Kidney (tissue), 14 donors: Measurements from ENCODE around the gene INSYN2B. TPM values are rescaled to one million over a fixed set of nuclear protein-coding genes. Genes with fewer than 3 reads are reported as not detected.

Experiments used
- DNase-seq, 5 donors: peaks; one replicate each; pipeline ENCODE4 v3.0.0-alpha.2; 2013 to 2020
- FAIRE-seq: peaks from 2 replicates; lab custom pipeline; 2012; peaks lifted over from hg19 to GRCh38; lab: Jason Lieb, UNC
- H3K27ac ChIP-seq, 2 donors: one replicate each; pipeline ENCODE4 v1.7.0; 2013; ENCODE audit warnings: low read depth in 2 of 2, low read length in 2 of 2, inconsistent platforms in 1 of 2
- H3K27me3 ChIP-seq: one replicate; pipeline ENCODE4 v1.7.1; 2013; ENCODE audit warnings: low read length, inconsistent platforms; ENCODE audit not compliant: control insufficient read depth, insufficient read depth
- H3K36me3 ChIP-seq, 3 donors: one replicate each; pipeline versions ENCODE4 v1.7.0 to v1.7.1; 2013; ENCODE audit warnings: low read length in 3 of 3, control low read depth in 1 of 3, inconsistent platforms in 1 of 3; ENCODE audit not compliant: insufficient read depth in 3 of 3, control insufficient read depth in 2 of 3
- H3K4me1 ChIP-seq, 3 donors: one replicate each; pipeline versions ENCODE4 v1.7.0 to v1.7.1; 2013; ENCODE audit warnings: low read length in 3 of 3, inconsistent platforms in 1 of 3, low read depth in 1 of 3; ENCODE audit not compliant: control insufficient read depth in 2 of 3, insufficient read depth in 2 of 3
- H3K4me3 ChIP-seq, 3 donors: one replicate each; pipeline versions ENCODE4 v1.7.0 to v1.8.1; 2013; ENCODE audit warnings: low read length in 3 of 3, control low read depth in 1 of 3, inconsistent platforms in 1 of 3
- H3K9ac ChIP-seq, 3 donors: one replicate each; pipeline versions ENCODE4 v1.7.0 to v1.7.1; 2013; ENCODE audit warnings: low read length in 3 of 3, control low read depth in 1 of 3, inconsistent platforms in 1 of 3
- H3K9me3 ChIP-seq, 3 donors: one replicate each; pipeline versions ENCODE4 v1.7.0 to v1.7.1; 2013; ENCODE audit warnings: low read length in 3 of 3, control low read depth in 1 of 3, inconsistent platforms in 1 of 3; ENCODE audit not compliant: control insufficient read depth in 2 of 3, insufficient read depth in 1 of 3
- CTCF ChIP-seq: IDR thresholded peaks from 3 replicates; pipeline ENCODE4 v1.5.1; 2012; ENCODE audit warnings: mild to moderate bottlenecking, moderate library complexity, borderline replicate concordance; ENCODE audit not compliant: insufficient read depth; ENCODE audit errors: extremely low read depth
- intact Hi-C: fragments of 100-400 bp; cut with DNase I; formaldehyde crosslinking; loops from one replicate; pipeline ENCODE4 v1.11.1; 2022
- polyA plus RNA-seq: library from polyadenylated mRNA; stranded (reverse); fragments of 350-450 nt; fragmentation: Illumina TruSeq; extraction: RNeasy Lipid Tissue Mini Kit (QIAGEN cat#74804); gene quantifications from one replicate; pipeline ENCODE4 v1.2.3, GENCODE V29; 2014; ENCODE audit warnings: low read depth, low replicate concordance; ENCODE audit not compliant: insufficient read depth
- total RNA-seq: library from RNA; stranded (reverse); fragmentation: NEBNext Ultra II Directional; extraction: Animal tissue kit (Norgen Biotek cat#: 25700); gene quantifications from one replicate; pipeline ENCODE4 v1.2.1, GENCODE V29; 2021
- donor health status: control.
- donor health status: control.
- donor health status: control.
- donor health status: control.
- donor health status: control.
- donor health status: DM: yes; HTN: yes; CAD: no.
- donor health status: Normal renal cell carcinoma (clear cell type).

Gene INSYN2B
- total and polyA plus RNA-seq, 2 donors from 2014 or later: 0.28 TPM; not detected in 1

- intact Hi-C loops: no loop called here
- Histone ChIP-seq H3K4me3 (no peak overlapping the region), H3K9me3 (peaks cover 0 to 16% (median 6%) of the 10 kb centered on the region in 3 donors), H3K4me1 (no peaks in the 10 kb centered on the region), H3K27me3 (no peaks in the 10 kb centered on the region), H3K36me3 (no peaks in the 10 kb centered on the region), H3K9ac (no peak overlapping the region), H3K27ac (no peak overlapping the region)
- DNase-seq (no peak), FAIRE-seq (no peak)
- TF ChIP-seq CTCF: no peak
Measured at GRCh38 chr5:169848792-169849191, 131.5 kb downstream of the INSYN2B start.

- H3K27ac ChIP-seq: no peak overlapping the region
- no peak overlapping the region for H3K4me3 ChIP-seq
- no peak for TF ChIP-seq CTCF
- H3K9me3 ChIP-seq: peaks cover 0 to 16% (median 6%) of the 10 kb centered on the region in 3 donors
- no peaks in the 10 kb centered on the region for H3K4me1 ChIP-seq
- DNase-seq: no peak
- intact Hi-C loops: no loop called here
- FAIRE-seq: no peak
- H3K36me3 ChIP-seq: no peaks in the 10 kb centered on the region
- no peaks in the 10 kb centered on the region for H3K27me3 ChIP-seq
- no peak overlapping the region for H3K9ac ChIP-seq
Measured at GRCh38 chr5:169848271-169848670, 132.0 kb downstream of the INSYN2B start.

GRCh38 chr5:169847519-169847918, 132.8 kb downstream of the INSYN2B start:
- TF ChIP-seq CTCF: no peak
- peaks cover 0 to 16% (median 6%) of the 10 kb centered on the region in 3 donors for H3K9me3 ChIP-seq

GRCh38 chr5:169842699-169843098, 137.6 kb downstream of the INSYN2B start:
- Histone ChIP-seq H3K36me3 (no peaks in the 10 kb centered on the region), H3K27ac (no peak overlapping the region), H3K27me3 (no peaks in the 10 kb centered on the region), H3K4me1 (no peaks in the 10 kb centered on the region), H3K4me3 (no peak overlapping the region), H3K9me3 (no peaks in the 10 kb centered on the region), H3K9ac (no peak overlapping the region)
- intact Hi-C loops: no loop called here
- FAIRE-seq: no peak
- TF ChIP-seq CTCF: no peak
- DNase-seq: no peak

More at GRCh38 chr5:169847519-169847918, 132.8 kb downstream of the INSYN2B start:
- no peak overlapping the region for H3K9ac ChIP-seq
- H3K27ac ChIP-seq: no peak overlapping the region
- FAIRE-seq: no peak
- intact Hi-C loops: no loop called here
- no peaks in the 10 kb centered on the region for H3K4me1 ChIP-seq
- no peaks in the 10 kb centered on the region for H3K27me3 ChIP-seq
- H3K36me3 ChIP-seq: no peaks in the 10 kb centered on the region
- DNase-seq: no peak
- no peak overlapping the region for H3K4me3 ChIP-seq
